ENCODE results near the gene PDGFB. TPM values are rescaled to one million over a fixed set of nuclear protein-coding genes. Genes with fewer than 3 reads are reported as not detected.

The PDGFB gene
- total RNA-seq, 1 donor from 2014 or later: 79.6 TPM

DNA sequence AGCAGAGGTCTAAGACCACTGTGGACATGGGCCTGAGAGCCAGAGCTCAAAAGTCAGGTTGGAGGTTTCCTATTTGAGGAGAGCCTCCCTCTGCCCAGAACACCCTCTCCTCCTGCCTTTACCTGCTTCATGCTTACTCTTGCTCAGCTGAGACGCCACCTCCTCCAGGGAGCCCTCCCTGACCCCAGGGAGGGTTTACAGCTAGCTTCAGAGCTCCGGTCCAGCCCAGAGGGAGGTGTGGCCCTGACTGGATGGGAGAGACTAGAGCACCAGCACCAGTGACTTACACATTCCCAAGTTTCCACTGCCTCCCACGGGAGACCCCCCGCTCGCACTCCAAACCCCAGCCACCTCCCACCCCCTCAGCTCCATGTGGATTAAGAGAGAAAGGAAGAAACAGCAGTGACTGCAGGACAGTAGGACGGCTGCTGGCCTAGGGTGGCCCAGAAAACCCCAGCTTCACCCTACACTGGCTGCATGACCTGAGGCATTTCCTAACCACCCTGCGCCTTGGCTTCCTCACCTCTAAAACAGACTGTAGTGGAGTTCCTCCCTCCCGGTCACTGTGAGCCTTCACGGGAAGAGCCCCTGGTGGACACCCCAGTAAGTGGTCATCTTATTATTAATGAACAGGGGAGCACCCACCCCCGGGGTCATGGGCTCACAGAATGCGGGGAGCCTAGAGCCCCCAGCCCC is 24.5 kb upstream of the PDGFB start:
- TF ChIP-seq, protein P1, sequence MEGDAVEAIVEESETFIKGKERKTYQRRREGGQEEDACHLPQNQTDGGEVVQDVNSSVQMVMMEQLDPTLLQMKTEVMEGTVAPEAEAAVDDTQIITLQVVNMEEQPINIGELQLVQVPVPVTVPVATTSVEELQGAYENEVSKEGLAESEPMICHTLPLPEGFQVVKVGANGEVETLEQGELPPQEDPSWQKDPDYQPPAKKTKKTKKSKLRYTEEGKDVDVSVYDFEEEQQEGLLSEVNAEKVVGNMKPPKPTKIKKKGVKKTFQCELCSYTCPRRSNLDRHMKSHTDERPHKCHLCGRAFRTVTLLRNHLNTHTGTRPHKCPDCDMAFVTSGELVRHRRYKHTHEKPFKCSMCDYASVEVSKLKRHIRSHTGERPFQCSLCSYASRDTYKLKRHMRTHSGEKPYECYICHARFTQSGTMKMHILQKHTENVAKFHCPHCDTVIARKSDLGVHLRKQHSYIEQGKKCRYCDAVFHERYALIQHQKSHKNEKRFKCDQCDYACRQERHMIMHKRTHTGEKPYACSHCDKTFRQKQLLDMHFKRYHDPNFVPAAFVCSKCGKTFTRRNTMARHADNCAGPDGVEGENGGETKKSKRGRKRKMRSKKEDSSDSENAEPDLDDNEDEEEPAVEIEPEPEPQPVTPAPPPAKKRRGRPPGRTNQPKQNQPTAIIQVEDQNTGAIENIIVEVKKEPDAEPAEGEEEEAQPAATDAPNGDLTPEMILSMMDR (conservative IDR thresholded peaks at IDR 0.05; ENCODE audit: low read depth, low read length): no peak
- H3K4me3 ChIP-seq (ENCODE audit: low read depth, low read length): no peak overlapping the region
- no peak for DNase-seq (ENCODE audit: low read depth)

DNA sequence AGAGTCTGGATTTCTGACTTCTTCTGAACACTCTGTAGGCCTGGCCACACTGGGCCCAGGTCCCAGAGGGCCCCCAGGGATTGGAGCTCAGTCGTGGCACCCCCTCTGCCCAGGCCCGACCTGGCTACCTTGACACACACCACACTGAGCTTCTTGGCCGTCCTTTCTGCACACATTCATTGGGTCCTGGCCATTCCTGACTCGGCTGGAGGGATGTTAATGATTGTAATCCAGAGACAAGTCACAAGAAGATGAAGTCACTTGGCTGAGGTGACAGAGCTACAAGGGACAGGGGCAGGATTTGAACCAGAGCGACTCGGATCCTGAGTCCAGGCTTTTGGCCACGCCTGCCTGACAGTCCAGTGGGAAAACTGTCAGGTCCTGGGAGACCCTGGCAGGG is 23.9 kb upstream of the PDGFB start:
- TF ChIP-seq, protein P1 (conservative IDR thresholded peaks at IDR 0.05; ENCODE audit: low read depth, low read length): no peak
- no peak overlapping the region for H3K4me3 ChIP-seq (ENCODE audit: low read depth, low read length)
- no peak for DNase-seq (ENCODE audit: low read depth)

DNA sequence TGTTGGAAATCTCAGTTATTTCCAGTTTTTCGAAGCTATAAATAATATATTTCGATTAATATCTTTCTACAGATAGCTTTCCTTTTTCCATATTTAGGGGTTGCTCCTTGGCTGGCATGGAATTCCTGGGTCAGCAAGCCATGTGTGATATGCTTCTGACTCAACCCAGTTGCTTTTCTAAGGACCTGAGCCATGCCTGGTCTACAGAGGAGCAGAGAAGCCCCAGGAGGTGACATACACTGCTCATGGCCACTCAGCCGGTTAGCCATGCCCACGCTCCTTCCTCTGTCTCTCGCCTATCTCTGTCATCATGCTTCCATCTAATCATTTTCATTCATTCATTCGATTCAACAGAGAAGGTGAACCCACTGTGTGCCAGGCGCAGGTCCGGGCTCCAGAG is 23.2 kb upstream of the PDGFB start:
- no peak for DNase-seq (ENCODE audit: low read depth)
- TF ChIP-seq, protein P1 (conservative IDR thresholded peaks at IDR 0.05; ENCODE audit: low read depth, low read length): no peak

DNA sequence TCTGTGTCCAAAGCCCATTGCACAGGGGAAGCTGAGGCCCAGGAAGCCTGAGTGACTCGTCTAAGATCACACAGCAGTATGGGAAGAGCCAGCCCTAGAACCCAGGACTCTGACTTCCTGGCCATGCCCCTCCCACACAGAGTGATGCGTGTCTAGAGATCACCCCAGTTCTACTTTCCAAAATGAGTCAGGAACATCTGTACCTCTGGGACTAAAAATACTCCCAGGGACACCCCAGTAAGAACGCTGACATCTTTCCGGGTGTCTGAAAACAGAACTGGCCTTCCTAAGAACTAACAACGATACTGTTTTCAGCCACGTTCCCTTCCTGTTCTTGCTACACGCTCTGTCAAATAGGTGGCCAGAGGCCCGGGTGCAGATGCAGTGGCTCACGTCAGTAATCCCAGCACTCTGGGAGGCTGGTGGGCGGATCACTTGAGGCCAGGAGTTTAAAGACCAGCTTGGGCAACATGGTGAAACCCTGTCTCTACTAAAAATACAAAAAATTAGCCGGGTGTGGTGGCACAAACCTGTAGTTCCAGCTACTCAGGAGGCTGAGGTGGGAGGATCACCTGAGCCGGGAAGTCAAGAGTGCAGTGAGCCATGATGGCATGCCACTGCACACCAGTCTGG is 21.7 kb upstream of the PDGFB start:
- H3K4me3 ChIP-seq (ENCODE audit: low read depth, low read length): no peak overlapping the region
- TF ChIP-seq, protein P1 (conservative IDR thresholded peaks at IDR 0.05; ENCODE audit: low read depth, low read length): no peak
- DNase-seq (ENCODE audit: low read depth): no peak

More for the DNA sequence above, 23.2 kb upstream of the PDGFB start:
- no peak overlapping the region for H3K4me3 ChIP-seq (ENCODE audit: low read depth, low read length)

DNA sequence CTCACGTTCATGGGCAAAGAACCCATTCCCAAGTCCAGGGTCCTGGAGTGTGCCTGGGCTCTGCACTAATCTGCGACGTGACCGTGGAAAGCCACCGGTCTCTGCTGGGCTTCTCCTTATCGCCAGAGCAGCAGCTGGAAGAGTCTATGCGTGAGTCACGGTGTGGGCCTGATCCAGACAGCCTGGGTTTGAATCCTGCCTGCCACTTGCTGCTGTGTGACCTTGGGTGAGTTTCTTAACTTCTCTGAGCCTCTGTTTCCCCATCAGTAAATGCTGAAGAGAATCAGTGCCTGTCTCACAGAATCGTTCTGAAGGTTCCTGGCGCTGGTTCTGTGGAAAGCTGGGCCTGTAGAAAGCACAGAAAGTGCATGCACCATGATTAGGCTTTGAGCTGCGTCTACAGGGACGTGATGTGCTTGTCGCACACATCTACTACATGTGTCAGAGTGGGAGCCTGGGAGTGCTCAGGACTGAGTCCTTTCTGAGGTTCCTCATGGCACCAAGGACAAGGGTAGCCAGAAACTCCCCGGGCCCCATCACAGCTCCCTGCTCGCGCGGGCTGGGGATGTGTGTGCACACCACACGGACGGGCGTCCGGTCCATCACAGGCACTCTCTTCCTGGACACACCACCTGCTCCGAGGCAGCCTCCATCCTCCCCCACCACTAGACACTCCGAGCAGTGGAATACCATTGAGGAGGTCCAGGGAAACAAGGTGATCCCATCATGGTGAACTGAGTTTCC is 20.5 kb upstream of the PDGFB start:
- TF ChIP-seq, protein P1 (conservative IDR thresholded peaks at IDR 0.05; ENCODE audit: low read depth, low read length): no peak

GRCh38 chr22:39264349-39265038 is 19.7 kb upstream of the PDGFB start:
- TF ChIP-seq, protein P1 (conservative IDR thresholded peaks at IDR 0.05; ENCODE audit: low read depth, low read length): no peak
- no peak overlapping the region for H3K4me3 ChIP-seq (ENCODE audit: low read depth, low read length)
- no peak for DNase-seq (ENCODE audit: low read depth)

More for the DNA sequence above, 20.5 kb upstream of the PDGFB start:
- no peak overlapping the region for H3K4me3 ChIP-seq (ENCODE audit: low read depth, low read length)
- DNase-seq (ENCODE audit: low read depth): no peak
